Fibroblast of lung (primary cell): ENCODE data around the gene MCM3AP. TPM values are rescaled to one million over a fixed set of nuclear protein-coding genes. Genes with fewer than 3 reads are reported as not detected.

Source experiments
- DNase-seq, 2 donors: peaks; one replicate each; pipeline versions ENCODE4 v3.0.0 to v3.0.0-alpha.2; 2010; ENCODE audit warnings: low read depth in 2 of 2
- H2AFZ ChIP-seq: 2 replicates; pipeline ENCODE4 v1.5.1; 2012; ENCODE audit warnings: low read length, control low read depth, inconsistent platforms
- H3K27ac ChIP-seq: 2 replicates; pipeline ENCODE4 v1.5.1; 2011; ENCODE audit warnings: low read length, control low read depth; ENCODE audit not compliant: insufficient read depth
- H3K27me3 ChIP-seq: 2 replicates; pipeline ENCODE4 v1.5.1; 2011; ENCODE audit warnings: mild to moderate bottlenecking, low read length; ENCODE audit not compliant: control insufficient read depth, insufficient read depth
- H3K36me3 ChIP-seq: 2 replicates; pipeline ENCODE4 v1.5.1; 2011; ENCODE audit warnings: low read length; ENCODE audit not compliant: control insufficient read depth, insufficient read depth
- H3K4me1 ChIP-seq: 2 replicates; pipeline ENCODE4 v1.5.1; 2011; ENCODE audit warnings: low read length; ENCODE audit not compliant: control insufficient read depth, insufficient read depth; ENCODE audit errors: extremely low read depth
- H3K4me2 ChIP-seq: 2 replicates; pipeline ENCODE4 v1.5.1; 2011; ENCODE audit warnings: low read length, control low read depth; ENCODE audit not compliant: insufficient read depth; ENCODE audit errors: extremely low read depth
- H3K4me3 ChIP-seq, 4 experiments: fragments of 200-600 bp in 1 of 4; sonication (generic) in 1 of 4; replicated peaks in 1 of 4; 2 replicates each; pipeline ENCODE4 v1.5.1; 2011 to 2016; ENCODE audit warnings: low read length in 4 of 4, low read depth in 3 of 4, mild to moderate bottlenecking in 3 of 4, control low read depth in 2 of 4, inconsistent platforms in 1 of 4, mixed read lengths in 1 of 4; ENCODE audit not compliant: insufficient read depth in 1 of 4; ENCODE audit errors: control extremely low read depth in 1 of 4
- H3K79me2 ChIP-seq: 2 replicates; pipeline ENCODE4 v1.5.1; 2012; ENCODE audit warnings: mild to moderate bottlenecking, low read length, inconsistent platforms; ENCODE audit not compliant: control insufficient read depth, insufficient read depth
- H3K9ac ChIP-seq: 2 replicates; pipeline ENCODE4 v1.5.1; 2011; ENCODE audit warnings: mild to moderate bottlenecking, low read length, control low read depth; ENCODE audit not compliant: insufficient read depth
- H3K9me3 ChIP-seq: 2 replicates; pipeline ENCODE4 v1.5.1; 2012; ENCODE audit warnings: low read depth, low read length; ENCODE audit not compliant: control insufficient read depth, insufficient read depth
- H4K20me1 ChIP-seq: 2 replicates; pipeline ENCODE4 v1.5.1; 2011; ENCODE audit warnings: low read length; ENCODE audit not compliant: control insufficient read depth, insufficient read depth; ENCODE audit errors: extremely low read depth
- EZH2 ChIP-seq: IDR thresholded peaks from 2 replicates; pipeline ENCODE4 v1.5.1; 2012; ENCODE audit warnings: low read length, control low read depth, mild to moderate bottlenecking; ENCODE audit errors: missing control alignments
- polyA plus RNA-seq, 2 donors: library from polyadenylated mRNA; depleted of rRNA in 1 of 2; stranded (reverse) in 1 of 2; unstranded in 1 of 2; fragments of >200 nt; gene quantifications; 2 replicates each; pipeline ENCODE4 v1.2.1, GENCODE V29; 2011 to 2012; ENCODE audit warnings: missing spikeins in 1 of 2
- total RNA-seq: library from RNA; depleted of rRNA; stranded (reverse); fragments of >200 nt; gene quantifications from 2 replicates; pipeline ENCODE4 v1.2.1, GENCODE V29; 2014
- TF ChIP-seq, protein P1 (sequence below), 2 donors: IDR thresholded peaks in 1 of 2; conservative IDR thresholded peaks in 1 of 2; 1 replicate in 1 of 2; 2 replicates in 1 of 2; pipeline ENCODE4 v1.5.1; 2011 to 2012; ENCODE audit warnings: low read length in 2 of 2, control low read depth in 1 of 2, inconsistent platforms in 1 of 2, low read depth in 1 of 2, mild to moderate bottlenecking in 1 of 2

MCM3AP gene
- total and polyA plus RNA-seq, 2 donors (not counting 1 experiment from before 2014, with no cell fraction given) = 40.4 to 64.6 TPM

DNA sequence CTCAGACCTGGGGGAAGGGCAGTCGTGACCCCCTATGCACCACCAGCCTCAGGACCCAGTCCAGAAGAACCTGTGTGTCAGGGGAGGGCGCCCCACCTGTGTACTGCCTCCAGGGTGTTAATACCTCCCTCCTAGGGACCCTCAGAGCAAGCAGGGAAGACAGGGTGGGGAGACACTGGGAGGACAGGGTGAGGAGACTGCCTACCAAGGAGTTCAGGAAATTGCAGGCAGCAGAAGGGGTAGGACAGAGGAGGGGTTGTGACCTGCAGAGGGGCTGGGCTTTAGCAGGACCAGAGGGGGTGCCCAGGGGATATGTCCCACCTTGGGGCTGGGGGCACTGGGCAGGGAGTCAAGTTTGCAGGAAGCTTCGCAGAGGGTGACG, 33.0 kb upstream of the MCM3AP start:
- no peak for DNase-seq
- Histone ChIP-seq H3K27ac (no peak overlapping the region), H3K79me2 (peaks cover 34% of the 10 kb centered on the region), H3K4me2 (no peak overlapping the region), H3K4me3 (no peak overlapping the region), H3K9ac (no peak overlapping the region), H3K9me3 (no peaks in the 10 kb centered on the region), H4K20me1 (no peaks in the 10 kb centered on the region), H3K36me3 (peaks cover 4% of the 10 kb centered on the region), H3K27me3 (no peaks in the 10 kb centered on the region), H2AFZ (no peak overlapping the region), H3K4me1 (peaks cover 15% of the 10 kb centered on the region)
- no peak for TF ChIP-seq EZH2
- TF ChIP-seq, protein P1, sequence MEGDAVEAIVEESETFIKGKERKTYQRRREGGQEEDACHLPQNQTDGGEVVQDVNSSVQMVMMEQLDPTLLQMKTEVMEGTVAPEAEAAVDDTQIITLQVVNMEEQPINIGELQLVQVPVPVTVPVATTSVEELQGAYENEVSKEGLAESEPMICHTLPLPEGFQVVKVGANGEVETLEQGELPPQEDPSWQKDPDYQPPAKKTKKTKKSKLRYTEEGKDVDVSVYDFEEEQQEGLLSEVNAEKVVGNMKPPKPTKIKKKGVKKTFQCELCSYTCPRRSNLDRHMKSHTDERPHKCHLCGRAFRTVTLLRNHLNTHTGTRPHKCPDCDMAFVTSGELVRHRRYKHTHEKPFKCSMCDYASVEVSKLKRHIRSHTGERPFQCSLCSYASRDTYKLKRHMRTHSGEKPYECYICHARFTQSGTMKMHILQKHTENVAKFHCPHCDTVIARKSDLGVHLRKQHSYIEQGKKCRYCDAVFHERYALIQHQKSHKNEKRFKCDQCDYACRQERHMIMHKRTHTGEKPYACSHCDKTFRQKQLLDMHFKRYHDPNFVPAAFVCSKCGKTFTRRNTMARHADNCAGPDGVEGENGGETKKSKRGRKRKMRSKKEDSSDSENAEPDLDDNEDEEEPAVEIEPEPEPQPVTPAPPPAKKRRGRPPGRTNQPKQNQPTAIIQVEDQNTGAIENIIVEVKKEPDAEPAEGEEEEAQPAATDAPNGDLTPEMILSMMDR (conservative IDR thresholded peaks at IDR 0.05 in 1 of 2, IDR thresholded peaks at IDR 0.05 in 1 of 2; ENCODE audit: low read depth in 1 of 2, low read length in 2 of 2) = no peak

DNA sequence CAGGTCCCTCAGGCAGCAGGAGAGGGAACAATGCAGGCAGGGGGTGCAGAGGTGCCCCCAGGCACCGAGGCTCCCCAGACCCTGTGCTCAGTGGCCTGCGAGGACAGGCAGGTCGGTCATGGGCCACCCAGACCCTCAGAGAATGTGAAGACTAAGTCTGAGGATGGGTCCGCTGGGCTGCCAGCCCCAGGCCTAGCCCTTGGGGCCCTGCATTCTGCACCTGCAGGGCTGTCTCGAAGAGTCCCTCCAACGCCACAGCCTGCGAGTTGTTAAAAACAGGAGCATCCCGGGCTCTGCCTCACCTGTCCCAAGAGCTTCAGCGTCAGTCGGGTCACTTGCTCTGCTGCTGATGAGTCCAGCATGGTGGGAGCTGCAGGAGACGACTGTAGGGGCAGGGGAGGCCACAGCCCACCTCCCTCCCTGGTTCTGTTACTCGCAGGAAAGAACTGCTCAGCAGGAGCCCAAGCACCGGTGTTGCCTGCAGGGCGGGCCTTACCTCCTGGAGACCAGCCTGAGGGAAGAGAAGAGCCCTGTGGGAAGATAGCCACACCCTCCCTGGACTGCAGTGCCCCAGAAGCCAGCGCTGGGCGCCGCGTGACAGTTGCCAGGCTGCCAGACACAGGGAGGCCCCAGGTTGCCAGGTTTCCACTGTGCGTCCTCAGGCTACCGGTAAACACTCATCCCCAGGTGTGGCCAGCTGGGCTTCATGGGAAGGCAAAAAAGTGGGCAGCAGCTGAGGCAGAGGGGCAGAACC, 32.5 kb upstream of the MCM3AP start:
- no peak overlapping the region for H3K27ac ChIP-seq
- peaks cover 6% of the 10 kb centered on the region for H3K36me3 ChIP-seq
- H3K4me1 ChIP-seq = peaks cover 15% of the 10 kb centered on the region
- TF ChIP-seq EZH2 = no peak
- TF ChIP-seq, protein P1 (conservative IDR thresholded peaks at IDR 0.05 in 1 of 2, IDR thresholded peaks at IDR 0.05 in 1 of 2; ENCODE audit: low read depth in 1 of 2, low read length in 2 of 2) = no peak
- H2AFZ ChIP-seq = no peak overlapping the region
- H3K9me3 ChIP-seq = no peaks in the 10 kb centered on the region
- H3K79me2 ChIP-seq = peaks cover 28% of the 10 kb centered on the region
- no peak overlapping the region for H3K4me2 ChIP-seq
- no peaks in the 10 kb centered on the region for H3K27me3 ChIP-seq
- no peaks in the 10 kb centered on the region for H4K20me1 ChIP-seq
- no peak overlapping the region for H3K4me3 ChIP-seq
- no peak for DNase-seq
- H3K9ac ChIP-seq = no peak overlapping the region

DNA sequence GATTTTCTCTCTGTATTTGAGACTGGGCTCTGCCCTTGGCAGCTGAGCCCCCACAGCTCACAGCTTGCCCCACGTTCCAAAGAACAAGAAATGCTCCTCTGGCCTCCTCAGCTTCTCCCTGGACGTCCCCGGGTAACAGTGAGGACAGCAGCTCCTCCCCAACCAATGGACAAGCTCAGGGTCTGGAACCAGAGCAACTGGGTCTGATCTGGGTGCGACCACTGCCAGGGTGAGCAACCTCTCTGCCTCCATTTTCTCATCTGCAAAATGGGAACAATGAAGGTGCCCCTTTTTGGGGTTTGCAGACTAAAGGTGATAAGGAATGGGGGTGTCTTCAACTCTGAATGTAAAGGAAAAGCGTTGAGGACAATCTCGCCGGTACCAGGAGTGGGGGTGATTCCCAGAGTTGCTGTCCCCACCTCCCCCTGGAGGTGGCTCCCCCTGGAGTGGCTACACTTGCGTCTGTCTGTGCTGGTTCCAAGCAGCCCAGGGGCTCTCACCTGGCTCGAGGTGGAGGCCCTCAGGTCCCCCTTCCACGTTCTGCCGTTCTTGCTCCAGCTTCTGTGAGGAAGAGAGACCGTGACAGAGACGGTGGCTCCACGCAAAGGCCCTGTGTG, 31.4 kb upstream of the MCM3AP start:
- no peak overlapping the region for H3K4me3 ChIP-seq
- H3K4me1 ChIP-seq = peaks cover 7% of the 10 kb centered on the region

More for the DNA sequence above, 31.4 kb upstream of the MCM3AP start:
- TF ChIP-seq, protein P1 (conservative IDR thresholded peaks at IDR 0.05 in 1 of 2, IDR thresholded peaks at IDR 0.05 in 1 of 2; ENCODE audit: low read depth in 1 of 2, low read length in 2 of 2) = no peak
- TF ChIP-seq EZH2 = no peak
- Histone ChIP-seq H3K79me2 (peaks cover 17% of the 10 kb centered on the region), H3K4me2 (no peak overlapping the region), H4K20me1 (no peaks in the 10 kb centered on the region), H3K27me3 (no peaks in the 10 kb centered on the region), H2AFZ (no peak overlapping the region), H3K9ac (no peak overlapping the region), H3K36me3 (peaks cover 6% of the 10 kb centered on the region), H3K9me3 (no peaks in the 10 kb centered on the region), H3K27ac (no peak overlapping the region)
- DNase-seq = no peak
